GM12878 (cell line): ENCODE data around the gene ZNF804B.

ENCODE experiments used
- BRCA1 ChIP-seq: IDR thresholded peaks from 2 replicates; pipeline ENCODE4 v1.6.1; 2011; ENCODE audit warnings: low read depth, low read length, improper control_type of control experiment
- CEBPB ChIP-seq, 2 experiments: fragments of 150-350 bp in 1 of 2; IDR thresholded peaks; 2 replicates each; pipeline ENCODE4 v1.6.1; 2012 to 2014; ENCODE audit warnings: low read depth in 2 of 2, low read length in 2 of 2, borderline replicate concordance in 1 of 2, inconsistent platforms in 1 of 2
- GATAD2B ChIP-seq: fragments of 450-650 bp; conservative IDR thresholded peaks from 2 replicates; pipeline ENCODE4 v1.6.1; 2017; ENCODE audit warnings: low read depth, mild to moderate bottlenecking, moderate library complexity
- POLR2AphosphoS5 ChIP-seq: IDR thresholded peaks from 2 replicates; pipeline ENCODE4 v1.6.1; 2011; ENCODE audit warnings: mild to moderate bottlenecking, low read length, inconsistent platforms
- RFX5 ChIP-seq: IDR thresholded peaks from 2 replicates; pipeline ENCODE4 v1.6.1; 2011; ENCODE audit warnings: low read depth, low read length, improper control_type of control experiment
- SIN3A ChIP-seq: IDR thresholded peaks from 2 replicates; pipeline ENCODE4 v1.6.1; 2012; ENCODE audit warnings: low read depth, low read length, improper control_type of control experiment
- SMAD5 ChIP-seq: IDR thresholded peaks from 2 replicates; pipeline ENCODE4 v1.6.1; 2016; ENCODE audit warnings: antibody characterized with exemption, low read depth
- SUPT20H ChIP-seq: IDR thresholded peaks from 2 replicates; pipeline ENCODE4 v1.6.1; 2011; ENCODE audit warnings: low read depth, mild to moderate bottlenecking, low read length, moderate library complexity, borderline replicate concordance; ENCODE audit not compliant: control insufficient read depth
- TAF1 ChIP-seq: IDR thresholded peaks from 2 replicates; pipeline ENCODE4 v1.6.1; 2011; ENCODE audit warnings: mild to moderate bottlenecking, low read depth, low read length, borderline replicate concordance
- ZNF384 ChIP-seq: IDR thresholded peaks from 2 replicates; pipeline ENCODE4 v1.6.1; 2012; ENCODE audit warnings: low read depth, mild to moderate bottlenecking, low read length, improper control_type of control experiment, borderline replicate concordance
- TF ChIP-seq, protein P1 (sequence below), 3 experiments: IDR thresholded peaks in 2 of 3; conservative IDR thresholded peaks in 1 of 3; 2 replicates each; pipeline ENCODE4 v1.5.1; 2011; ENCODE audit warnings: low read depth in 3 of 3, low read length in 3 of 3, mild to moderate bottlenecking in 3 of 3, control low read depth in 2 of 3, moderate library complexity in 2 of 3, inconsistent platforms in 1 of 3, mixed read lengths in 1 of 3; ENCODE audit not compliant: control insufficient read depth in 2 of 3, insufficient read depth in 1 of 3; ENCODE audit errors: extremely low read depth in 1 of 3
- TF ChIP-seq, protein P2 (sequence below): IDR thresholded peaks from 2 replicates; pipeline ENCODE4 v1.6.1; 2012; ENCODE audit warnings: low read length, inconsistent platforms
- TF ChIP-seq, protein P3 (sequence below): fragments of 450-650 bp; IDR thresholded peaks from 2 replicates; pipeline ENCODE4 v1.6.1; 2018; ENCODE audit warnings: mild to moderate bottlenecking, low read depth, moderate library complexity; ENCODE audit not compliant: partially characterized antibody
- TF ChIP-seq, protein P4 (sequence below): fragments of 450-650 bp; IDR thresholded peaks from 2 replicates; pipeline ENCODE4 v1.6.1; 2016; ENCODE audit warnings: mild to moderate bottlenecking

DNA sequence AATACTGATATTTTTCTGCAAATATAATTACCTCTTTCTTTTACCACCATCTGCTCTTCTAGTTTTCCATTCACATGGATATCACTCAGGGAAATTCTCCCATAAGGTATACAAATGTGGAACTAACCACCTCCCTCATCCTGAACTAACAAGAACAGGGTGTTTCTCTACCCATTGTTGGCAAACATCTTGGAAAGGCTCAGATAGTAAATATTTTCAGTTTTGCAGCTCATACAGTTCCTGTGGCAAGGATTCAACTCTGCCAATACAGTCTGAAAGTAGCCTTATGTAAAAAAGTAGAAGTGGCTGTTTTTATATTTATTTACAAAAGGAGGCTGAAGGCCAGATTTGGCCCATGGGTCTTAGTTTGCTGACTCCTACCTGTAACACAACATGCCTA lies 549.0 kb downstream of the ZNF804B start:
- TF ChIP-seq, protein P1, sequence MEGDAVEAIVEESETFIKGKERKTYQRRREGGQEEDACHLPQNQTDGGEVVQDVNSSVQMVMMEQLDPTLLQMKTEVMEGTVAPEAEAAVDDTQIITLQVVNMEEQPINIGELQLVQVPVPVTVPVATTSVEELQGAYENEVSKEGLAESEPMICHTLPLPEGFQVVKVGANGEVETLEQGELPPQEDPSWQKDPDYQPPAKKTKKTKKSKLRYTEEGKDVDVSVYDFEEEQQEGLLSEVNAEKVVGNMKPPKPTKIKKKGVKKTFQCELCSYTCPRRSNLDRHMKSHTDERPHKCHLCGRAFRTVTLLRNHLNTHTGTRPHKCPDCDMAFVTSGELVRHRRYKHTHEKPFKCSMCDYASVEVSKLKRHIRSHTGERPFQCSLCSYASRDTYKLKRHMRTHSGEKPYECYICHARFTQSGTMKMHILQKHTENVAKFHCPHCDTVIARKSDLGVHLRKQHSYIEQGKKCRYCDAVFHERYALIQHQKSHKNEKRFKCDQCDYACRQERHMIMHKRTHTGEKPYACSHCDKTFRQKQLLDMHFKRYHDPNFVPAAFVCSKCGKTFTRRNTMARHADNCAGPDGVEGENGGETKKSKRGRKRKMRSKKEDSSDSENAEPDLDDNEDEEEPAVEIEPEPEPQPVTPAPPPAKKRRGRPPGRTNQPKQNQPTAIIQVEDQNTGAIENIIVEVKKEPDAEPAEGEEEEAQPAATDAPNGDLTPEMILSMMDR (IDR thresholded peaks at IDR 0.05 in 2 of 3, conservative IDR thresholded peaks at IDR 0.05 in 1 of 3; ENCODE audit: control insufficient read depth in 2 of 3, extremely low read depth in 1 of 3, insufficient read depth in 1 of 3, low read depth in 3 of 3, low read length in 3 of 3) = no peak
- TF ChIP-seq, protein P2, sequence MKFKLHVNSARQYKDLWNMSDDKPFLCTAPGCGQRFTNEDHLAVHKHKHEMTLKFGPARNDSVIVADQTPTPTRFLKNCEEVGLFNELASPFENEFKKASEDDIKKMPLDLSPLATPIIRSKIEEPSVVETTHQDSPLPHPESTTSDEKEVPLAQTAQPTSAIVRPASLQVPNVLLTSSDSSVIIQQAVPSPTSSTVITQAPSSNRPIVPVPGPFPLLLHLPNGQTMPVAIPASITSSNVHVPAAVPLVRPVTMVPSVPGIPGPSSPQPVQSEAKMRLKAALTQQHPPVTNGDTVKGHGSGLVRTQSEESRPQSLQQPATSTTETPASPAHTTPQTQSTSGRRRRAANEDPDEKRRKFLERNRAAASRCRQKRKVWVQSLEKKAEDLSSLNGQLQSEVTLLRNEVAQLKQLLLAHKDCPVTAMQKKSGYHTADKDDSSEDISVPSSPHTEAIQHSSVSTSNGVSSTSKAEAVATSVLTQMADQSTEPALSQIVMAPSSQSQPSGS = no peak
- no peak for TF ChIP-seq POLR2AphosphoS5
- TF ChIP-seq, protein P3, sequence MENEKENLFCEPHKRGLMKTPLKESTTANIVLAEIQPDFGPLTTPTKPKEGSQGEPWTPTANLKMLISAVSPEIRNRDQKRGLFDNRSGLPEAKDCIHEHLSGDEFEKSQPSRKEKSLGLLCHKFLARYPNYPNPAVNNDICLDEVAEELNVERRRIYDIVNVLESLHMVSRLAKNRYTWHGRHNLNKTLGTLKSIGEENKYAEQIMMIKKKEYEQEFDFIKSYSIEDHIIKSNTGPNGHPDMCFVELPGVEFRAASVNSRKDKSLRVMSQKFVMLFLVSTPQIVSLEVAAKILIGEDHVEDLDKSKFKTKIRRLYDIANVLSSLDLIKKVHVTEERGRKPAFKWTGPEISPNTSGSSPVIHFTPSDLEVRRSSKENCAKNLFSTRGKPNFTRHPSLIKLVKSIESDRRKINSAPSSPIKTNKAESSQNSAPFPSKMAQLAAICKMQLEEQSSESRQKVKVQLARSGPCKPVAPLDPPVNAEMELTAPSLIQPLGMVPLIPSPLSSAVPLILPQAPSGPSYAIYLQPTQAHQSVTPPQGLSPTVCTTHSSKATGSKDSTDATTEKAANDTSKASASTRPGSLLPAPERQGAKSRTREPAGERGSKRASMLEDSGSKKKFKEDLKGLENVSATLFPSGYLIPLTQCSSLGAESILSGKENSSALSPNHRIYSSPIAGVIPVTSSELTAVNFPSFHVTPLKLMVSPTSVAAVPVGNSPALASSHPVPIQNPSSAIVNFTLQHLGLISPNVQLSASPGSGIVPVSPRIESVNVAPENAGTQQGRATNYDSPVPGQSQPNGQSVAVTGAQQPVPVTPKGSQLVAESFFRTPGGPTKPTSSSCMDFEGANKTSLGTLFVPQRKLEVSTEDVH = no peak
- no peak for TF ChIP-seq BRCA1
- no peak for TF ChIP-seq GATAD2B
- TF ChIP-seq TAF1 = no peak
- no peak for TF ChIP-seq SIN3A
- no peak for TF ChIP-seq RFX5
- TF ChIP-seq SUPT20H = no peak
- no peak for TF ChIP-seq ZNF384
- TF ChIP-seq CEBPB (IDR thresholded peaks at IDR 0.05; ENCODE audit: borderline replicate concordance in 1 of 2, low read depth in 2 of 2, low read length in 2 of 2) = no peak
- no peak for TF ChIP-seq SMAD5
- TF ChIP-seq, protein P4, sequence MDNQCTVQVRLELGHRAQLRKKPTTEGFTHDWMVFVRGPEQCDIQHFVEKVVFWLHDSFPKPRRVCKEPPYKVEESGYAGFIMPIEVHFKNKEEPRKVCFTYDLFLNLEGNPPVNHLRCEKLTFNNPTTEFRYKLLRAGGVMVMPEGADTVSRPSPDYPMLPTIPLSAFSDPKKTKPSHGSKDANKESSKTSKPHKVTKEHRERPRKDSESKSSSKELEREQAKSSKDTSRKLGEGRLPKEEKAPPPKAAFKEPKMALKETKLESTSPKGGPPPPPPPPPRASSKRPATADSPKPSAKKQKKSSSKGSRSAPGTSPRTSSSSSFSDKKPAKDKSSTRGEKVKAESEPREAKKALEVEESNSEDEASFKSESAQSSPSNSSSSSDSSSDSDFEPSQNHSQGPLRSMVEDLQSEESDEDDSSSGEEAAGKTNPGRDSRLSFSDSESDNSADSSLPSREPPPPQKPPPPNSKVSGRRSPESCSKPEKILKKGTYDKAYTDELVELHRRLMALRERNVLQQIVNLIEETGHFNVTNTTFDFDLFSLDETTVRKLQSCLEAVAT = no peak
